GM19463 (cell line): Measurements from ENCODE around the gene KCNK7.

Experiments
- ATAC-seq: cut with Tn5 transposase; IDR thresholded peaks from one replicate; pipeline ENCODE4 v1.9.1; 2021; ENCODE audit warnings: mild to moderate bottlenecking, moderate library complexity; ENCODE audit not compliant: unreplicated experiment

Gene KCNK7

GRCh38 chr11:65558930-65559509, 36.6 kb downstream of the KCNK7 start:
- no peak for ATAC-seq

DNA sequence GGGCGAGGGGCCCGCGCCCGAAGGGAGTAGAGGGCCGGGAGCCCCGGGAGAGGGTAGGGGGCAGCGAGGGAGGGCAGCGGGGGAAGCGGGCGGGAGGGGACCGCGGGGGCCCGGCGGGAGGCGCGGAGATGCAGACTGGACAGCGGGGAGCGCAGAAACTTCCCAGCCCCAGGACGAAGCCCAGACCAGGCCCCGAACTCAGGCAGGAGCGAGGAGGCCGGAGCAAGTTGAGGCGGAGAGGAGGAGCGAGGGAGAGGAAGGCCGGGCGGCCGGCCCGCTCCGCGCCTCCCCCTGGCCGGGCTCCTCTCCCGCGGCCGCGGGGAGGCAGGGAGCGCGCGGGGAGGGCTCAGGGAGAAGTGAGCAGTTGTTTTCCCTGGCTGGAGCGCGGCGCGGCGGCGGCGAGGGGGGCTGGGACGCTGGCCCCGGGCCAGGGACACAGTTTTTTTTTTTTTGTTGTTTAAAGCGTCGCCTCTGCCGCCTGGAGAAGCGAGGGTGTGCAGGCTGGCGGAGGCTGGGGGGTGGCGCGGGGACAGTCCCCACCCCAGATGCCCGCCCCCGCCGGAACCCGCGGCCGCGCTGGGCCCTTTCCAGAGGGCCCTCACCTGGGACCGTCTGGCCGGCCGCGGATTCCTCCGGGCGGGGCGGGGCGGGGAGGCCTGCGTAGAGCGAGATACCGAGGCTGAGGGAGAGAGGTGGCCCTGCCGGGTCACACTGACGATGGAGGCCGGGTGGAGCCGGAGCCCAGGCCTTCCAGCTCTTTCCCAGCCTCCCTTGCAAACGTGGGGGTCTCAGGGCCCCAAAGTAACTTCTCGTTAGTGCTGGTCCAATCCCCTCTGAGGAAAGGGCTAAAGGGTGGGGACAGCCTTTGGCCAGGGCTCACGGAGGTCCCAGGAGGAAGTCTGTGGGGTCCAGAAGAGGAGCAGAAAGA, 37.3 kb downstream of the KCNK7 start, which contains the start of gene LTBP3:
TSS of gene LTBP3 (minus strand) at position 358 of the 928 bp plus-strand sequence. CDS start 400 bp downstream, outside the sequence.
- ATAC-seq, result no peak

DNA sequence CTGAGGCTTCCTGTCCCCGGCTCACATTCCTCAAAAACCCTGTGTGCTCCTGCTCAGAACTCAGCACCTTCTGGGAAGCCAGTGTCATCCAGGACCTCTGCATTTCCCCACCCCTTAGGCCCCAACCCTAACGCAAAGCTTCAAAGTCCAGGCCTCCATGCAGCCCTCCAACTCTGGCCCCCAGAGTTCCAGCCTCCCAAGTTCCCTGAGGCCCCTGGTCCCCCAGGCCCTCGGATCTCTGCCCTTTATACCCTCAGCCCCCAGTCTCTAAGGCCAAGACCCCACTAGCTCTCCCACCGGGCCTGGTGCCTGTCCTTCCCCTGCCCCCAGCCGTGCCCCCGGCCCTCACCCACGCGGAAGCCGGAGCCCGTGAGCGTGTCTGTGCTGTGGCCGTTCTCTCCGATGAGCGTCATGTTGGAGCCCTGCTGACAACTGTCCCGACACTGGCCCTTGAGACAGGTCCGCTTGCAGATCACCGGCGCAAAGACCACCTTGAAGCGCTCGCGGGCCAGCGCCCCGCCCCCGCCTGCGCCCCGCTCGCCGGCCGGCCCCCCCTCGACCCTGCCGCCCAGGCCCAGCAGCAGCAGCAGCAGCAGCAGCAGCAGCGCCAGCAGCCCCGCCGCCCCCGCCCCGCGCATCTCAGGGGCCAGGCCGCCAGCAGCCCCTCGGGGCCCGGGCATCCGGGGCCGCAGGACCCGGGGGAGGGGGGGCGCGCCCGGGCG, 38.2 kb downstream of the KCNK7 start:
- no peak for ATAC-seq

DNA sequence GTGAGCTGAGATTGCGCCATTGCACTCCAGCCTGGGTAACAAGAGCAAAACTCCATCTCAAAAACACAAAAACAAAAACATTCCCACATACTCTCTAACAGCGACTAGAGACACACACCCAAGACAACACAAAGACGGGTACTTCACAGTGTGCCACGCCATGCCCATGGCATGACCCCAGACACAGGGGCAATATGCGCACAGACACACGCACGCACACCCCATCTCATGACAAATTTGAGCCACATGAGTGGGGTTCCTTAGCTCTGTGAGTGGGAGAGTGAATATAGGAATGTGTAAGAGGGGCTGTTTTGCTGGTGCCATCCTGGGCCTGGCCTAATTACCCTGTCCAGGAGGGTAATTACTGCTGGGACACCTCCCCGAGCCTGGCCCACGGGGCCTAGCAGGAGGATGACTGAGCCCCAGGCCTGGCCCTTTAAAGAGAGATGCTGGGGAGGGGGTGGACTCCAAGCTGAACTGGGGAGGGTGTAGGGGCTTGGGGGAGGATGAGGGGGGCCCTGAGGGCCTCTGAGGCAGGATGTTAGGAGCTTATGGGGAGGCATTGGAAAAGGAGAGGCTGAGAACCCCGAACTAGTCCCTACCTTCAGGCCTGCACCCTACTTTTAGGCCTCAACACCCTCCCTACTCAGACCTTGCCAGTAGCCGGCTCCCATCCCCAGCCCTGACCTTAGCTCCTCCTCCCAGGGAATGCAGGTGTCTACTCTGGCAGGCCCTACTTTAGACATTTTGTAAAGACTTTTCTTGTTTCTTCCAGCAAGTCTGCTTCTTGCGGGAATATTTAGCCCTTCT, 38.9 kb downstream of the KCNK7 start:
- ATAC-seq, result no peak

GRCh38 chr11:65555693-65556231, 39.8 kb downstream of the KCNK7 start:
- ATAC-seq, result no peak

DNA sequence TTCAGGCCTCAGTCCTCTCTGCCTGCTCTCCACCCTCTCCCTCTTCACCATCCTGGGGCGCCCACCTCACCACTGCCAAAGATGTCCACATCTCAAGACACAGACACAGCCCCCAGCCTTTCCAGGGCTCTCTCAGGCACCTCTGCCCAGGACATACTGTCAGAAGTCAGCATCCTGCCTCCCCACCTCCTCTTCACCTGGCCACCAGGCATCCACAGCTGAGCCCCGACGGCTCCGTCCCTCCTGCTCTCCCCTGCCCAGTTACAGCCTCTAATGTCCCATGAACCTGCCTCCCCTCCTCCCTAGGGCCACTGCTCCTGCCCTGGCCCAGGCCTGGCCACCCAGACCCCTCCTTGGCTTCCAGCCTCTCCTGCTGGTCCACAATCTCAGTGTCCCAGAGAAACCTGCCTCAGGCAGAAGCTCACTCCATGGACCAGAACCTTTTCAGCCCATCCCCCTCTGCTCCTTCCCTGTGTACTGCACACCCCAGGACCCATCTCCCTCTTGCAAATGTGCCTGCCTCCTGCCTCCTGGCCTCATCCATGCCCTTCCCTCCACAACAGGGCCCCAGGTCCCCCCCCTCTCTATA, 40.7 kb downstream of the KCNK7 start:
- no peak for ATAC-seq

GRCh38 chr11:65554057-65554818, 41.4 kb downstream of the KCNK7 start:
- no peak for ATAC-seq

GRCh38 chr11:65553301-65554001, 42.1 kb downstream of the KCNK7 start:
- ATAC-seq, result no peak

- no peak for ATAC-seq
Measured at GRCh38 chr11:65552388-65552951, 43.1 kb downstream of the KCNK7 start.

DNA sequence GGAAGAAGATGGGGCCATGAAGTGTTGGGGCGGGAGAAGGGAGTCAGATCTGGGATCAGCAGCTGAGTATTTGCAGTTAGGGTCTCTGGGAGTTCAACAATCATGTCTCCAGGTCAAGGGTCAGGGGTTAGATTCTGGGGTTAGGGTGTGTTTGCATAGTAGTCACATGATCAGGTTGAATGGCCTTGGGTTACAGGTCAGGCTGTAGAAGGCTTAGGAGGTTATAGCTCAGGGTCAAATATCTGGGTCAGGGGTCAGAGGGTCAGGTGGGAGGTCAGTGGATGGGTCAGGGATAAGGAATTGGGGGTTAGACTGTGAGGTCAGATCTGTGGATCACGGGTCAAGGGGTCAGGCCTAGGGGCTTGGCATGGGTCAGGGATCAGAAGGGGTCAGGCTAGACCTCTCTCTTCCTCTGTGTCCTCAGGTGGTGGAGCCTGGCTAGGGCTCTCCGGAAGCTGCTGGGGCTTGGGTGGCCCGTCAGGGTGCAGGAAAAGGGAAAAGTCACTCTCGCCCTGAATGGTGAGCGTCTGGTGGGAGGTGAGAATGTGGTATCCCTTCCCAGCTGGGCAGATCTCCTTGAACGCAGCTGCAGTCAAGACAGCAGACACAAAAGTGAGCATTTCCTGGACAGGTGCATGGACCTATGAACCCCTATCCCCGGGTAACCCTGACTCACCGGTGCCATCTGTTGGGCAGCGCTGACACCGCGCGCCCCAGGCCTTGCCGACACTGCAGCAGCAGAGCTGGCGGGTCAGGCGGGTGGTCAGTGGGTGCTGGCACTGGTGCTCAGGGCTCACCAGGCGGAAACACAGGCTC, 43.8 kb downstream of the KCNK7 start:
- peak; percentile 53 for ATAC-seq

- no peak for ATAC-seq
Measured at GRCh38 chr11:65549096-65549495, 46.5 kb downstream of the KCNK7 start.

DNA sequence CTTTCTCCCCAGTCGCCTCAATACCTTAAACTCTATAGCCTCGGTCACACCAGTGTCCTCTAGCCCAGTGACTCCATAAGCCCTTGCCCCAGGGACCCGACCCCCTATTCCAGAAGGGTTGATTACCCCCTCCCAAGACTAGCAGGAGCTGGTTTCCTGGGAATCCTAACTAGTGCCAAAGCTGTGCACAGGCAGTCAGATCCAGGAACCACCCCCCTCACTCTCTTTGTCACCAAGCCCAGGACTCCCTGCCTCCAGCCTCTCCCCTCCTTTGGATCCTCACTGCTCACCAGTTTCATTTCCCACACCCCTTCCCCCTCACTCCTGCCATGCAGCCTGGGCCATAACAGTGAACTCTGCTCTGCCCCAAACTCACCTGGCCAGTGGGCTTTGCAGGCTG, 47.2 kb downstream of the KCNK7 start:
- no peak for ATAC-seq

DNA sequence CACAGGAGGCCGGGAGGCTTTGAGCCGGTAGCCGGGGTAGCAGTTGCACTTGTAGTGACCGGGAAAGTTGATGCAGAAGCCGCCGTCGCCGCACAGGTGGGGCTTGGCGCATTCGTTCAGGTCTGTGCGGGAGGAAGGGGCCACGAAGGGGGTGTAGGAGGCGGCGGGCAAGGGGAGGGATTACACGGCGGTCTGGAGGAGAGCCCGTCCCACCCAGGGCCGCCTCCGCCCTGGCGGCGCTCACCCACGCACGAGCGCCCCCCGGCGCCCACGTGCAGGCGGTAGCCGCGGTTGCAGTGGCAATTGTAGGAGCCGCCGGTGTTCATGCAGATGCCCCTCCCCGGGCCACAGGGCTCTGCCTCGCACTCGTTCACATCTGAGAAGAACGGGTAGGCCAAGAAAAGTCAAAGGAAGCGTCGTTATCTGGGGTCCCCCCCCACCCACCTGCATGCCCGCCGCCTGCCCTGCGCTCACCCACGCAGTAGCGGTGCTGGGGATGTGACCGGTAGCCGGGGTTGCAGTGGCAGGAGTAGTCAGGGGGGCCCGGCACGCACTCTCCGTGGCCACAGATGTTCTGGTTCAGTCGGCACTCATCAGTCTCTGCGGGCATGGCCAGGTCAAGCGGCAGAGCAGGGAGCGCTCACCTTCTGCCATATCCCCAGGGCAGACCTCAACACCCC, 48.0 kb downstream of the KCNK7 start:
- no peak for ATAC-seq

DNA sequence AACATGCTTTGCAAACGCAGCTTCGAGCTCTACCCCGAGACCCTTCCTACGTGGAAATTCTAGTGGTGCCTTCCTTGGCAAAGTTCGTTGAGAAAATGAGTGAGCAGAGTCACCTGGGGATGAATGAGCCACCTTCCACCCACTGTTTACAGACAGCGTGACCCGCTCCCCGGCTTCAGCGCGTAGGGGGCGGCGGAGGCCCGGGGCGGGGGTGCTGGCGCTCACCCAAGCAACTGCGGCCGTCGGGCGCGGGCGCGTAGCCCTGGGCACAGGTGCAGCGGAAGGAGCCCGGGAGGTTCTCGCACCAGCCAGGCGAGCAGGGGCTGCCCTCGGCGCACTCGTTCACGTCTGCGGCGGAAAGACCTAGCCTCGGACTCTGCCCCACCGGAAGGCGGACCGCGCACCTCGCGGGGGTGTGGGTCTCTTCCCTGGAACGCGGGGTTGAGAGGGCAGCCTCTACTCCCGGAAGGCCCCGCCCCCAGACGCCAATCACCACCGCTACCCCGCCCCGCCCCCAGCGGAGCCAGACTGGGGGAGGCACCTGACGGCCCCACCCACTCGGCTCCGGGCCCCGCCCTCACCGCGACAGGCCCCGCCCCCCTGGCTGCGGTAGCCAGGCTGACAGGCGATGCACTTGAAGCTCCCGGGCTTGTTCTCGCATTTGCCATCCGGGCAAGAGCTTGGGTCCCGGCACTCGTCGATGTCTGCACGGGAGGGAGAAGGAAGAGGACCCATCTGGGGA, 49.2 kb downstream of the KCNK7 start:
- peak; percentile 75 for ATAC-seq

DNA sequence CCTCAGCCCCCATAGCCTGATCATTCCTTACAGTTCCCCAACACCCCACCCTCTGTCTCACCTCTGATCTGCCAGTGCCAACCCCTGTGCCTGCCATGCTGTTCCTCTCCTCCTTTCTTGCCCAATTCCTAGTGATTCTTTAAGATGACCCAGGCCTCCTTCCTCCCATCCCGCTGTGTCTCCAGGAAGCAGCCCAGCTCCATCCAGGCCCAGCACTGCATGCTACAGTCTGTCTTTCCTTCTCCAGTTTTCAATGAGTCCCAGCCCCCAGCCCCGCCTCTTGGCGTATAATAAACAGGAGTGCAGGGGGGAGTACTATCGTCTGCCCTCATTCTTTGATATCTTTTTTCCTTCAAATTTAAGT, 49.8 kb downstream of the KCNK7 start:
- ATAC-seq, result no peak
